Measurements from ENCODE around the gene NXPE1. TPM values are rescaled to one million over a fixed set of nuclear protein-coding genes. Genes with fewer than 3 reads are reported as not detected.
"Not testable (repeated sequence)": the region's sequence is repeated elsewhere in the genome, so short reads cannot be mapped to it uniquely, and the experiment has no call there.

The NXPE1 gene
- not detected in 2 replicates for total RNA-seq (2014; rRNA removed; shearing (Covaris generic))

- DNase-seq (ENCODE audit: low read depth), result no peak
Observed at GRCh38 chr11:114559425-114560310, at the start of gene NXPE1. Gene NXPE1 (minus strand): TSS chr11:114559881. CDS start chr11:114551201, 8,680 bp downstream.

DNA sequence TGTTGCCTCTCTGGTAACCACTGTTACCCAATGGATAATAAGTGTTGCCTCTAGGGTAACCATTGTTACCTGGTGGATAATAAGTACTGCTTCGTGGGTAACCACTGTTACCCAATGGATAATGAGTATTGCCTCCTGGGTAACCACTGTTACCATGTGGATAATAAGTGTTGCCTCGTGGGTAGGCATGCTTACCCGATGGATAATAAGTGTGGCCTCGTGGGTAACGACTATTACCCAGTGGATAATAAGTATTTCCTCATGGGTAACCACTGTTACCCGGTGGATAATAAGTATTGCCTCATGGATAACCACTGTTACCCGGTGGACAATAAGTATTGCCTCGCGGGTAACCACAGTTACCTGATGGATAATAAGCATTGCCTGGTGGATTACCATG, 49.7 kb upstream of the NXPE1 start:
- no peak for DNase-seq (ENCODE audit: low read depth)

DNA sequence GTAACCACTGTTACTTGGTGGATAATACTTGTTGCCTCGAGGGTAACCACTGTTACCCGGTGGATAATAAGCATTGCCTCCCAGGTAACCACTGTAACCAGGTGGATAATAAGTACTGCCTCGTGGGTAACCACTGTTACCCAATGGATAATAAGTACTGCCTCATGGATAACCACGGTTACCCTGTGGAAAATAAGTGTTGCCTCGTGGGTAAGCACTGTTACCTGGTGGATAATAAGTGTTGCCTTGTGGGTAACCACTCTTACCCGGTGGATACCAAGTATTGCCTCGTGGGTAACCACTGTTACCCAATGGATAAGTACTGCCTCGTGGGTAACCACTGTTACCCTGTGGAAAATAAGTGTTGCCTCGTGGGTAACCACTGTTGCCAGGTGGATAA, 48.9 kb upstream of the NXPE1 start:
- not testable (repeated sequence) for DNase-seq (ENCODE audit: low read depth)

GRCh38 chr11:114607753-114608459, 48.2 kb upstream of the NXPE1 start:
- DNase-seq (ENCODE audit: low read depth), result no peak

GRCh38 chr11:114606802-114607075, 47.1 kb upstream of the NXPE1 start:
- DNase-seq (ENCODE audit: low read depth), result not testable (repeated sequence)

GRCh38 chr11:114606003-114606801, 46.5 kb upstream of the NXPE1 start:
- DNase-seq (ENCODE audit: low read depth), result no peak

- DNase-seq (ENCODE audit: low read depth), result no peak
Observed at GRCh38 chr11:114605370-114605769, 45.7 kb upstream of the NXPE1 start.

DNA sequence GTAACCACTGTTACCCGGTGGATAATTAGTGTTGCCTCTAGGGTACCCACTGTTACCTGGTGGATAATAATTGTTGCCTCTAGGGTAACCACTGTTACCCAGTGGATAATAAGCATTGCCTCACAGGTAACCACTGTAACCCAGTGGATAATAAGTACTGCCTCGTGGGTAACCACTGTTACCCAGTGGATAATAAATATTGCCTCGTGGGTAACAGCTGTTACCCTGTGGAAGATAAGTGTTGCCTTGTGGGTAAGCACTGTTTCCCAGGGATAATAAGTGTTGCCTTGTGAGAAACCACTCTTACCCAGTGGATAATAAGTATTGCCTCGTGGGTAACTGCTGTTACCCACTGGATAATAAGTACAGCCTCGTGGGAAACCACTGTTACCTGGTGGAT, 45.2 kb upstream of the NXPE1 start:
- DNase-seq (ENCODE audit: low read depth), result no peak

DNA sequence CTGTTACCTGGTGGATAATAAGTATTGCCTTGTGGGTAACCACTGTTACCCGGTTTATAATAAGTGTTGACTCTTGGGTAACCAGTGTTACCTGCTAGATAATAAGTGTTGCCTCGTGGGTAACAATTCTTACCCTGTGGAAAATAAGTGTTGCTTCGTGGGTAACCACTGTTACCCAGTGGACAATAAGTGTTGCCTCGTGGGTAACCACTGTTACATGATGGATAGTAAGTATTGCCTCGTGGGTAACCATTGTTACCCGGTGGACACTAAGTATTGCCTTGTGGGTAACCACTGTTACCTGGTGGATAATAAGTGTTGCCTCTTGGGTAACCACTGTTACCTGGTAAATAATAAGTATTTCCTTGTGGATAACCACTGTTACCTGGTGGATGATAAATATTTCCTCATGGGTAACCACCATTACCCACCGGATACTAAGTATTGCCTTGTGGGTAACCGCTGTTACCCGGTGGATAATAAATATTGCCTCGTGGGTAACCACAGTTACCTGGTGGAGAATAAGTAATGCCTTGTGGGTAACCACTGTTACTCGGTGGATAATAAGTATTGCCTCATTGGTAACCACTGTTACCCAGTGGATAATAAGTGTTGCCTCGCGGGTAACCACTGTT, 44.6 kb upstream of the NXPE1 start:
- DNase-seq (ENCODE audit: low read depth), result no peak

GRCh38 chr11:114603151-114603550, 43.5 kb upstream of the NXPE1 start:
- DNase-seq (ENCODE audit: low read depth), result not testable (repeated sequence)

GRCh38 chr11:114598461-114598860, 38.8 kb upstream of the NXPE1 start:
- DNase-seq (ENCODE audit: low read depth), result no peak

GRCh38 chr11:114596175-114596919, 36.7 kb upstream of the NXPE1 start:
- DNase-seq (ENCODE audit: low read depth), result no peak

- no peak for DNase-seq (ENCODE audit: low read depth)
Observed at GRCh38 chr11:114595571-114595970, 35.9 kb upstream of the NXPE1 start, which contains the start of gene NXPE4. Gene NXPE4 (minus strand): TSS chr11:114595786. CDS start chr11:114594759, 1,027 bp downstream.

DNA sequence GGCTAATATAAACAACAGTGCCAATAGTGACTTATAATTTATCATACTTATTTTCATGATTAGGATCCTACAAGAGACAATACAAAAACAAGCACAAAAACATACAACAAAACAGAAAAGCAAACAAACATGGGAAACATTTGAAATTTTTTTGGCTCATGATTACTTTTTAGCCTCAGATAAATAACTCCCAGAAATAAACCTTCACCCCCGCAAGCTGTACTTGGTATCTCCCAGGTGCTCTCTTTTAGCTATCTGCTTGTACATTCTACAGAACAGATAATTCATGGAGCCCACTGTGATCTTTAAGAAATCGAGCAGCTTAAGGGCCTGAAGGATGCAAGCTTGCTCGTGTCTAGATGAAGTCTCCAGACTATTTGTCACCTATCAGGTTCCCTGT, 35.0 kb upstream of the NXPE1 start:
- DNase-seq (ENCODE audit: low read depth), result no peak

GRCh38 chr11:114587398-114587953, 27.8 kb upstream of the NXPE1 start:
- DNase-seq (ENCODE audit: low read depth), result no peak

DNA sequence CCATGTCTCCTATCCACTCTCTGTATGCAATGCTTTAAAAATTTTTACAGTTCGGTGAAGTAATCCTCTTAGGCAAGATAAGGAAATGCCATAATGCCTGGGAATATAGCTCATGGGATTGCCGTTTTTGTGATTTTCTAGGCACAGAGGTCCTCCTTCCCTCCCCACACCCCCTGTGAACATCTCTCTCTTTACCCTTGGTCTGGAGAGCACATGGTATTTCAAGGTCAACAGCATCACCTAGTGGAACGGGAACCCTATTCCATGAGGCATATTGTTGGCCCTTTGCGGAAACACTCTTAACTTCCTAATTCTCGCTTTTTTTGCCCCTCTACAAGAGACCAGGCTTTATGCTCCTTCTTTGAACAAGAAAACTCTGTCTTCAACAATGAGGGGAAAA, 27.1 kb upstream of the NXPE1 start:
- DNase-seq (ENCODE audit: low read depth), result peak; percentile 2

DNA sequence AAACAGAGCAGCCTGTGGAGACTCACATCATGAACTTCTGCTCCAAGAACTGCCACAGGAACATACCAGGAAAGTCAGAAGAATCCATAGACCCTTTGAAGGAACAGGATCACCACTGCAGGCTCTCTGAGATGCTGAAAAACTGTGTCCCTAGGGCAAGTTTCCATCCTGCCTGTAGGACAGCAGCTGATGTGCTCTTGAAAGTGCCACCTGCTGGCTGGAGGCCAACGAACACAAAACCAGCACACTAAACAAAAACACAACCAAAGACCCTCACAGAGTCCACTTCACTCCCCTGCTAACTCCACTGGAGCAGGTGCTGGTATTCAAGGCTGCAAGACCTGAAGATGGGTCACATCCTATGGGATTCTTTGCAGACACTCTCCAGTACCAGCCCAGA, 12.0 kb upstream of the NXPE1 start:
- DNase-seq (ENCODE audit: low read depth), result no peak

DNA sequence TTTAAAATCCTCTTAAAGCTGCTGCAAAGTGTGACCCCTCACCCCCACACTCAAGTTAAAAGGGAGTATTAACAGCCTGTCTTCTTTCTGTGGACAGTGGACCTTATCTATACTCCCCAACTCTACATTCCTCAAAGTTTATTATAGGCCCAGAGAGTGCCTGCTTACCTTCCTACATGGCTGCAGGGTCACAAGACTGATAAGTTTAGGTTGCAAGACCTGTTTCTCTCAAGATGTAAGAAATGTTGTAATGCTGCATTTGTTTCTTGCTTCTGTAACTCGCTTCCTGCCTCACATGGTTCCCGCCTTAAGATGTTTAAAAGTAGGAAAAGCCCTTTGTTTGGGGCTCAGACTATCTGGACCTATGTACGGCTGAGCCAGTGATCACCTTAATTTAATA, 10.1 kb upstream of the NXPE1 start:
- no peak for DNase-seq (ENCODE audit: low read depth)

- DNase-seq (ENCODE audit: low read depth), result no peak
Observed at GRCh38 chr11:114566276-114566675, 6.6 kb upstream of the NXPE1 start.

DNA sequence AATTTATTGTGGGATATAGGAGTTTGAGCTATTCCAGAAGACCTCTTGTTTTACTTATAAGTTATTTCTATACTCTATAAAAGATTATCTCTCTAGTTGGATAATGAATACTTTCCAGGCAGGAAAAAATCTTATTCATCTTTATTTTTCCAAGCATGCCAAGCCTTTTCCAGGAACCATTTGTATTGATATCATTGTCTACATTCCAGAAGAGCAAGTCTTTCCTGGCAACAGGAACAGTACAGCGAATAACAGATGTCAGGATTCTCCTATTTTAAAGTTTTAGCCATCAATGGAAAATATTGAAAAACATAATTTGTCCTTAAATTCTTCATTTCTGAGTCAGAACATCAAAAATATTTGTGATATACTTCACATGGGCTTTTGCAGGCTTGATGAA, 5.2 kb upstream of the NXPE1 start:
- no peak for DNase-seq (ENCODE audit: low read depth)

- DNase-seq (ENCODE audit: low read depth), result peak; percentile 18
Observed at GRCh38 chr11:114563077-114563476, 3.4 kb upstream of the NXPE1 start.
